Measurements from ENCODE around the gene SP140. TPM values are rescaled to one million over a fixed set of nuclear protein-coding genes. Genes with fewer than 3 reads are reported as not detected.

SP140 gene
- total RNA-seq, 1 donor from 2014 or later = 0.06 TPM

- no peak for DNase-seq (ENCODE audit: low spot score)
- Mint-ChIP-seq H3K27me3 (ENCODE audit: insufficient read depth, low read depth) (peaks cover 5% of the 10 kb centered on the region), H3K36me3 (no peaks in the 10 kb centered on the region), H3K4me3 (no peak overlapping the region), H3K27ac (no peak overlapping the region), H3K9me3 (peaks cover 13% of the 10 kb centered on the region), H3K4me1 (no peaks in the 10 kb centered on the region)
- Histone ChIP-seq H3K4me3 (no peak overlapping the region), H3K27ac (no peak overlapping the region), H3F3A (ENCODE audit: low read depth) (no peaks in the 10 kb centered on the region), H2AFZ (replicated peaks) (no peak overlapping the region), H4K20me1 (ENCODE audit: low read depth) (no peaks in the 10 kb centered on the region), H3K4me2 (no peak overlapping the region), H3K9ac (no peak overlapping the region), H3K36me3 (no peaks in the 10 kb centered on the region), H3K27me3 (no peaks in the 10 kb centered on the region), H3K9me3 (ENCODE audit: low read depth) (no peaks in the 10 kb centered on the region), H3K4me1 (no peaks in the 10 kb centered on the region), H3K79me2 (ENCODE audit: low read depth) (no peaks in the 10 kb centered on the region)
- TF ChIP-seq CTCF (IDR thresholded peaks at IDR 0.05) = no peak
- TF ChIP-seq EZH2 (IDR thresholded peaks at IDR 0.05) = no peak
- no peak for TF ChIP-seq EZH2phosphoT487 (IDR thresholded peaks at IDR 0.05)
These were observed 99.0 kb downstream of the SP140 start for GRCh38 chr2:230324503-230324902.

GRCh38 chr2:230325316-230326243, 100.0 kb downstream of the SP140 start:
- no peak for DNase-seq (ENCODE audit: low spot score)

GRCh38 chr2:230326453-230327417, 101.2 kb downstream of the SP140 start, which contains the start of gene SP140L:
Gene SP140L, plus strand, starts transcription at chr2:230327193. Its CDS starts 77 bp downstream, at chr2:230327270.
- no peaks in the 10 kb centered on the region for H3K79me2 ChIP-seq (ENCODE audit: low read depth)
- no peak for DNase-seq (ENCODE audit: low spot score)
- H4K20me1 ChIP-seq (ENCODE audit: low read depth) = no peaks in the 10 kb centered on the region
- H3K4me3 Mint-ChIP-seq = no peak within 1 kb of the TSS
- no peaks in the 10 kb centered on the region for H3F3A ChIP-seq (ENCODE audit: low read depth)
- no peaks in the 10 kb centered on the region for H3K36me3 ChIP-seq
- no peaks in the 10 kb centered on the region for H3K36me3 Mint-ChIP-seq
- no peak within 1 kb of the TSS for H3K27ac Mint-ChIP-seq
- H3K9ac ChIP-seq = no peak within 1 kb of the TSS
- no peak within 1 kb of the TSS for H3K4me3 ChIP-seq
- no peak within 1 kb of the TSS for H3K4me2 ChIP-seq
- H3K27ac ChIP-seq = no peak within 1 kb of the TSS
- no peaks in the 10 kb centered on the region for H3K4me1 ChIP-seq
- peaks cover 10% of the 10 kb centered on the region for H3K9me3 Mint-ChIP-seq
- no peaks in the 10 kb centered on the region for H3K4me1 Mint-ChIP-seq
- peaks cover 5% of the 10 kb centered on the region for H3K27me3 Mint-ChIP-seq (ENCODE audit: insufficient read depth, low read depth)
- H3K9me3 ChIP-seq (ENCODE audit: low read depth) = no peaks in the 10 kb centered on the region
- no peaks in the 10 kb centered on the region for H3K27me3 ChIP-seq
- peak within 1 kb of the TSS; percentile 3 for H2AFZ ChIP-seq (replicated peaks)
- TF ChIP-seq EZH2phosphoT487 (IDR thresholded peaks at IDR 0.05) (no peak), EZH2 (IDR thresholded peaks at IDR 0.05) (no peak), CTCF (IDR thresholded peaks at IDR 0.05) (no peak)

More at GRCh38 chr2:230325316-230326243, 100.0 kb downstream of the SP140 start:
- H3K27ac ChIP-seq = no peak overlapping the region
- no peaks in the 10 kb centered on the region for H3K9me3 ChIP-seq (ENCODE audit: low read depth)
- Mint-ChIP-seq H3K27ac (no peak overlapping the region), H3K4me3 (no peak overlapping the region), H3K4me1 (no peaks in the 10 kb centered on the region), H3K27me3 (ENCODE audit: insufficient read depth, low read depth) (peaks cover 5% of the 10 kb centered on the region), H3K36me3 (no peaks in the 10 kb centered on the region), H3K9me3 (peaks cover 13% of the 10 kb centered on the region)
- H3K27me3 ChIP-seq = no peaks in the 10 kb centered on the region
- no peaks in the 10 kb centered on the region for H3K4me1 ChIP-seq
- H3K4me2 ChIP-seq = no peak overlapping the region
- no peak overlapping the region for H3K4me3 ChIP-seq
- H4K20me1 ChIP-seq (ENCODE audit: low read depth) = no peaks in the 10 kb centered on the region
- H3K9ac ChIP-seq = no peak overlapping the region
- no peaks in the 10 kb centered on the region for H3F3A ChIP-seq (ENCODE audit: low read depth)
- no peaks in the 10 kb centered on the region for H3K79me2 ChIP-seq (ENCODE audit: low read depth)
- TF ChIP-seq EZH2 (IDR thresholded peaks at IDR 0.05) = no peak
- no peak for TF ChIP-seq CTCF (IDR thresholded peaks at IDR 0.05)
- no peak for TF ChIP-seq EZH2phosphoT487 (IDR thresholded peaks at IDR 0.05)
- no peak overlapping the region for H2AFZ ChIP-seq (replicated peaks)
- no peaks in the 10 kb centered on the region for H3K36me3 ChIP-seq

Measured in neural progenitor cell (in vitro differentiated cells).